ENCODE measurements around the gene TMEM179. TPM values are rescaled to one million over a fixed set of nuclear protein-coding genes. Genes with fewer than 3 reads are reported as not detected.

Gene TMEM179
- total RNA-seq, 1 donor from 2014 or later = not detected

DNA sequence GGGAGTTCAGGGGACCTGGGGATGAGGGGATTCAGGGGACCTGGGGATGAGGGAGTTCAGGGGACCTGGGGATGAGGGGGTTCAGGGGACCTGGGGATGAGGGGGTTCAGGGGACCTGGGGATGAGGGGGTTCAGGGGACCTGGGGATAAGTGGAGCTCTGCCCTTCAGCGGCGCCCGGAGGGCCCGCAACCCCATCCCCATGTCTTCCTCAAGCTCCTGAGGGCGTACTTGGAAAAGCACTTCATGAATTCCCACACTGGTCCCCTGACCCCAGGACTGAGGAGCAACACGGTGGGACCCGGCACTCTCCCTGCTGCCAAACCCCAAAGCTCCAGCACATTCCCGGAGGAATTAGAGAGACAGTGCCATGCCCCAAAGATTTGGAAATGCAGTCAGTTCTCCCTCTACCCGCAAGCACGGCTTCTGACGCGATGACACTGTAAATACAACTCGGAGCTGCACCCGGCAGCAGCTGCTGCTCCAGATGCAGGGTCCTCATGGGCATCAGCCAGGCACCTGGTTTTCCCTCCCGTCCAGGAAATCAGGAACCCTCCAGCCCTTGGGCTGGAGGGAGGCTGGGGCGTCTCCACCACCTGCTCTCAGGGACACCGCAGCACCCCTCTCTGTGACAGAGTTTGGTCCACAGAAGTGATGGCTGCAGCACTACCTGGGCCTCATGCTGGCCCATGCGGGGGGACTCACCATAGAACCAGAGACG lies 57.8 kb downstream of the TMEM179 start:
- no peak overlapping the region for H3K27ac Mint-ChIP-seq
- H3K36me3 Mint-ChIP-seq (ENCODE audit: low read depth) = no peaks in the 10 kb centered on the region
- no peaks in the 10 kb centered on the region for H3K9me3 Mint-ChIP-seq
- ChIA-PET CTCF (no interaction called here), POLR2A (no interaction called here)
- ATAC-seq (ENCODE audit: low read depth) = no peak
- H3K27me3 Mint-ChIP-seq = peaks cover 11% of the 10 kb centered on the region
- DNase-seq = no peak
- intact Hi-C loops (cut with micrococcal nuclease) = no loop called here
- no peaks in the 10 kb centered on the region for H3K4me1 Mint-ChIP-seq
- H3K4me3 Mint-ChIP-seq = no peak overlapping the region
- TF ChIP-seq, protein P1, sequence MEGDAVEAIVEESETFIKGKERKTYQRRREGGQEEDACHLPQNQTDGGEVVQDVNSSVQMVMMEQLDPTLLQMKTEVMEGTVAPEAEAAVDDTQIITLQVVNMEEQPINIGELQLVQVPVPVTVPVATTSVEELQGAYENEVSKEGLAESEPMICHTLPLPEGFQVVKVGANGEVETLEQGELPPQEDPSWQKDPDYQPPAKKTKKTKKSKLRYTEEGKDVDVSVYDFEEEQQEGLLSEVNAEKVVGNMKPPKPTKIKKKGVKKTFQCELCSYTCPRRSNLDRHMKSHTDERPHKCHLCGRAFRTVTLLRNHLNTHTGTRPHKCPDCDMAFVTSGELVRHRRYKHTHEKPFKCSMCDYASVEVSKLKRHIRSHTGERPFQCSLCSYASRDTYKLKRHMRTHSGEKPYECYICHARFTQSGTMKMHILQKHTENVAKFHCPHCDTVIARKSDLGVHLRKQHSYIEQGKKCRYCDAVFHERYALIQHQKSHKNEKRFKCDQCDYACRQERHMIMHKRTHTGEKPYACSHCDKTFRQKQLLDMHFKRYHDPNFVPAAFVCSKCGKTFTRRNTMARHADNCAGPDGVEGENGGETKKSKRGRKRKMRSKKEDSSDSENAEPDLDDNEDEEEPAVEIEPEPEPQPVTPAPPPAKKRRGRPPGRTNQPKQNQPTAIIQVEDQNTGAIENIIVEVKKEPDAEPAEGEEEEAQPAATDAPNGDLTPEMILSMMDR (IDR thresholded peaks at IDR 0.05) = no peak

DNA sequence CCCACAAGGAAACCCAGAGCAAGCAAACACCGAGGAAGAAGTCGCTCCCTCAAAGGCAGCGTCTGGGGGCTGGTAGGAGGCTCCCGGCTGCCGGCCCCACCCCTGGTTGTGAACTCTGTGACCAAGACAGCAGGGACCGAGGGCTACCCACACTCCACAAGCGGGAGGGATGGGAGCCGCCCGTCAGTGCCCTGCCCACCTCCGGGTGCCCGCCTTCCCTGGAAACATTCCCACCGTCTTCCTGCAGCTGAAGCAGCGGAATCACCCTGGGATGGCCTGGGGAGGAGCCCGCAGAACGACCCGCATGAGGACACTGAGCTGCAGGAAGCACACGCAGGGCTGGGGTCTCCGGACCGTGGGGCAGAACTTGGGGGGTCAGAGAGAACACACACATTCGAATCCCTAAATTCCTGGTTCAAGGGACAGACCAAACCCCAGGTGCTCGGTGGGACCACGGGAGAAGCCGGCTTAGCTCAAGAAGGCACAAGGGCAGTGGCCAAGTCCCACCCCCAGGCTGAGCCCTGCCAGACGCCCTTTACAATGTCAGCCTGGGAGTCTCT lies 58.5 kb downstream of the TMEM179 start:
- Mint-ChIP-seq H3K9me3 (no peaks in the 10 kb centered on the region), H3K4me1 (no peaks in the 10 kb centered on the region), H3K4me3 (no peak overlapping the region), H3K27ac (no peak overlapping the region), H3K36me3 (ENCODE audit: low read depth) (no peaks in the 10 kb centered on the region), H3K27me3 (peaks cover 10% of the 10 kb centered on the region)
- CTCF ChIA-PET = no interaction called here
- DNase-seq (no peak), ATAC-seq (ENCODE audit: low read depth) (no peak)
- TF ChIP-seq, protein P1 (IDR thresholded peaks at IDR 0.05) = no peak
- intact Hi-C loops (cut with micrococcal nuclease) = no loop called here
- POLR2A ChIA-PET = no interaction called here

DNA sequence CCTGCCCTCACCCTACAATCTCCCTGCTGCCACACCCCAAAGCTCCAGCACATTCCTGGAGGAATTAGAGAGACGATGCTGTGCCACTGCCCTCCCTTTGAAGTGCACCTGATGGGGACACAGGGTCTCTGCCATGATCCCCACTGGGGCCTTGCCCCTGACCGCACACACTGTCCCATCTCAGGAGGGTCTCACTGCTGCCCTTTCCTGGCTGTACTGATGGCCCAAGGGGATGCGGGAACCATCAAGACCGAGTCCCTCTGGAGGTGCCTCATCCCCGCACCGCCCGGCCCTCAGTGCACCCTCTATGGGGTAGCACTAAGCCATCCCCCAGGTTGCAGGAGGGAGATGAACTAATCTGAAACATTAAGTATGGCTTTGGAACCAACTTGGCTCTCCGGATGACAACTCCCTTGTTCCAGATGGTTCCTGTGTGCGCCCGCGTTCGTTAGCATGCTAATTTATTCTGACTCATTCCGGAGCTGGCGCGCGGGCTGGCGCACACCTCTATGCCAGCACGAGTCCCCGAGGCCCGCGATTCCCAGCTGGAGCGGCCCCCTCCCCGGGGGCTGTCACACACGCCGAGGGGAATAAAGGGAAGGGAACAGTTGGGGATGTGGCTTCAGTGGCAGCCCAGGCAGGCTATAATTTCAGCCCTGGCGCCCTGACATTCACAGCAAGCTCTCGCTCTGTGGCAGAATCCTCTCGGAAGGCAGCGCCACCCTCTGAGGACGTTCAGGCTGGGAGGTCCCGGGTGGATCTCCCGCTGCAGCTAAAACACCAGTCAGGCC lies 59.2 kb downstream of the TMEM179 start:
- POLR2A ChIA-PET = no interaction called here
- ATAC-seq (ENCODE audit: low read depth) (no peak), DNase-seq (no peak)
- no peaks in the 10 kb centered on the region for H3K4me1 Mint-ChIP-seq
- intact Hi-C loops (cut with micrococcal nuclease) = no loop called here
- H3K36me3 Mint-ChIP-seq (ENCODE audit: low read depth) = no peaks in the 10 kb centered on the region
- H3K27me3 Mint-ChIP-seq = peaks cover 7% of the 10 kb centered on the region
- no peak overlapping the region for H3K4me3 Mint-ChIP-seq
- CTCF ChIA-PET = no interaction called here
- TF ChIP-seq, protein P1 (IDR thresholded peaks at IDR 0.05) = no peak
- no peak overlapping the region for H3K27ac Mint-ChIP-seq
- H3K9me3 Mint-ChIP-seq = no peaks in the 10 kb centered on the region

DNA sequence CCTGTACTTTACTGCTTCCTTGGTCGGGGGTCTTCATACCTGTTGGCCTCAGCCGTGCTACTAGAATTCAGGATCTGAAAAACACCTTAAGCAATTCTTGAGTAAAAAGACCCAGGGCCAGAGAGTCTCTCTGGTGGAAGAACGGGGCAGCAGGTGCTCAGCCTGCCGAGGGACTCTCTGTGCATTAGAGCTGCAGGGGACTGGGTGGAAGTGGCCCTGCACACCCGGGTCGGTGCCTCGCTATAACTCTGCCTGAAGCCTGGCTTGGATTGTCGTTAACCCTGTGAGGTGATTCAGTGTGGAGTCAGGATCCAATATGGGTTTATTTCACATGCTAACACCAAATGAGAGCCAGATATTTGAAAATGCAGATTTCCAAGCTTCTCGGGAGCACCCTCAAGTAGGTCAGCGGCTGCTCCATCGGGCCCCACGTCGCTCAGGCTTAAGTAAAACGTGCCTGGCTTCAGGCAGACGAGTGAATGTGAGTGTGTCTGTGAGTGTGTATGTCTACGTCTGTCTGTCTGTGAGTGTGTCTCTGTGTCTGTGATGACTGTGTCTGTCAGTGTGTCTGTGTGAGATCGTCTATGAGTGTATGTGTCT lies 60.1 kb downstream of the TMEM179 start:
- no peak overlapping the region for H3K4me3 Mint-ChIP-seq
- H3K27ac Mint-ChIP-seq = no peak overlapping the region
- POLR2A ChIA-PET = no interaction called here

More for the DNA sequence above, 60.1 kb downstream of the TMEM179 start:
- DNase-seq = no peak
- CTCF ChIA-PET = no interaction called here
- TF ChIP-seq, protein P1 (IDR thresholded peaks at IDR 0.05) = no peak
- Mint-ChIP-seq H3K27me3 (peaks cover 6% of the 10 kb centered on the region), H3K4me1 (no peaks in the 10 kb centered on the region), H3K36me3 (ENCODE audit: low read depth) (no peaks in the 10 kb centered on the region), H3K9me3 (no peaks in the 10 kb centered on the region)
- intact Hi-C loops (cut with micrococcal nuclease) = no loop called here
- ATAC-seq (ENCODE audit: low read depth) = no peak
